Gastrocnemius medialis (tissue), 4 donors: ENCODE data around the gene ITPR1. TPM values are rescaled to one million over a fixed set of nuclear protein-coding genes. Genes with fewer than 3 reads are reported as not detected.

Experiments used
- ATAC-seq, 2 donors: fragments of 150-250 bp; one replicate each; pipeline ENCODE4 v1.9.1; 2016
- DNase-seq, 2 donors: peaks; one replicate each; pipeline ENCODE4 v3.0.0-alpha.2; 2019
- H3K27ac ChIP-seq, 4 donors: fragments of 200-600 bp; sonication (generic); 1 replicate in 1 of 4; 2 replicates in 3 of 4; pipeline ENCODE4 v1.5.1; 2016 to 2018; ENCODE audit warnings: mild to moderate bottlenecking in 2 of 4, moderate library complexity in 1 of 4
- H3K27me3 ChIP-seq, 3 donors: fragments of 200-600 bp; sonication (generic) in 2 of 3; 1 replicate in 1 of 3; 2 replicates in 2 of 3; pipeline versions ENCODE4 v1.5.1 to v1.6.0; 2016 to 2019; ENCODE audit warnings: mild to moderate bottlenecking in 1 of 3, moderate library complexity in 1 of 3
- H3K36me3 ChIP-seq, 2 donors: fragments of 200-600 bp; sonication (generic) in 1 of 2; one replicate each; pipeline ENCODE4 v1.5.1; 2017 to 2018
- H3K4me1 ChIP-seq, 2 donors: fragments of 200-600 bp; sonication (generic) in 1 of 2; one replicate each; pipeline ENCODE4 v1.5.1; 2016 to 2017; ENCODE audit warnings: mild to moderate bottlenecking in 2 of 2
- H3K4me3 ChIP-seq, 4 donors: fragments of 200-600 bp; sonication (generic) in 3 of 4; 1 replicate in 1 of 4; 2 replicates in 3 of 4; pipeline ENCODE4 v1.5.1; 2016 to 2019; ENCODE audit warnings: mild to moderate bottlenecking in 2 of 4
- H3K9me3 ChIP-seq, 3 donors: fragments of 200-600 bp; sonication (generic) in 2 of 3; 1 replicate in 1 of 3; 2 replicates in 2 of 3; pipeline ENCODE4 v1.5.1; 2016 to 2019
- CTCF ChIP-seq, 5 experiments: fragments of 450-650 bp in 3 of 5; fragments of 200-600 bp in 2 of 5; sonication (generic) in 2 of 5; IDR thresholded peaks in 4 of 5; conservative IDR thresholded peaks in 1 of 5; 1 replicate in 4 of 5; 2 replicates in 1 of 5; pipeline ENCODE4 v1.5.1; 2016 to 2019; ENCODE audit warnings: antibody characterized with exemption in 5 of 5, mild to moderate bottlenecking in 3 of 5, moderate library complexity in 3 of 5
- POLR2A ChIP-seq, 2 donors: fragments of 450-650 bp; IDR thresholded peaks; one replicate each; pipeline ENCODE4 v1.6.1; 2017; ENCODE audit warnings: antibody characterized with exemption in 2 of 2, mild to moderate bottlenecking in 2 of 2, moderate library complexity in 2 of 2
- in situ Hi-C, 4 donors: fragments of 200-750 bp; cut with MboI; loops; one replicate each; pipeline versions ENCODE4 v1.15.0 to v1.8.0; 2017; ENCODE audit warnings: low sequenced_read_pairs in 4 of 4
- intact Hi-C: fragments of 100-400 bp; cut with DNase I; formaldehyde crosslinking; loops from one replicate; pipeline ENCODE4 v1.15.1; 2023; ENCODE audit warnings: low total_unique reads
- total RNA-seq, 4 donors: library from RNA; depleted of rRNA; stranded (reverse); fragments of >200 nt; gene quantifications; one replicate each; pipeline versions ENCODE4 v1.1.0 to v1.2.3, GENCODE V29; 2016

The ITPR1 gene
- total RNA-seq, 4 donors from 2014 or later: 5.5 to 21.7 (median 11.3) TPM

- peaks cover 6 to 14% of the 10 kb centered on the region in 2 donors for H3K4me1 ChIP-seq
- ATAC-seq: no peak
- intact Hi-C loops: no loop called here
These were observed 326.6 kb downstream of the ITPR1 start for GRCh38 chr3:4819746-4820145.

GRCh38 chr3:4820296-4821121, 327.4 kb downstream of the ITPR1 start:
- ATAC-seq: no peak
- H3K27ac ChIP-seq: no peak overlapping the region
- intact Hi-C loops (no loop called here), in situ Hi-C loops (loop anchor here in 1 of 4 donors (10.0 kb wide), 1 partner anchor 96 kb away; no protein-coding TSS in a partner anchor)
- H3K36me3 ChIP-seq: peaks cover 0 to 7% of the 10 kb centered on the region in 2 donors
- H3K4me1 ChIP-seq: peaks cover 13 to 22% of the 10 kb centered on the region in 2 donors
- H3K27me3 ChIP-seq: no peaks in the 10 kb centered on the region
- TF ChIP-seq POLR2A (IDR thresholded peaks at IDR 0.05) (no peak), CTCF (IDR thresholded peaks at IDR 0.05 in 4 of 5, conservative IDR thresholded peaks at IDR 0.05 in 1 of 5) (no peak)
- no peak overlapping the region for H3K4me3 ChIP-seq
- H3K9me3 ChIP-seq: no peaks in the 10 kb centered on the region
- no peak for DNase-seq

More at GRCh38 chr3:4819746-4820145, 326.6 kb downstream of the ITPR1 start:
- H3K36me3 ChIP-seq: peaks cover 0 to 7% of the 10 kb centered on the region in 2 donors
- DNase-seq: no peak
- TF ChIP-seq CTCF (IDR thresholded peaks at IDR 0.05 in 4 of 5, conservative IDR thresholded peaks at IDR 0.05 in 1 of 5) (no peak), POLR2A (IDR thresholded peaks at IDR 0.05) (no peak)
- H3K4me3 ChIP-seq: no peak overlapping the region
- in situ Hi-C loops: loop anchor here in 1 of 4 donors (10.0 kb wide), 1 partner anchor 95 kb away; no protein-coding TSS in a partner anchor
- H3K27ac ChIP-seq: no peak overlapping the region
- no peaks in the 10 kb centered on the region for H3K27me3 ChIP-seq
- no peaks in the 10 kb centered on the region for H3K9me3 ChIP-seq

- ATAC-seq (no peak), DNase-seq (no peak)
- Histone ChIP-seq H3K36me3 (peaks cover 0 to 7% of the 10 kb centered on the region in 2 donors), H3K27me3 (no peaks in the 10 kb centered on the region), H3K27ac (no peak overlapping the region), H3K4me1 (peaks cover 22 to 30% of the 10 kb centered on the region in 2 donors), H3K9me3 (no peaks in the 10 kb centered on the region), H3K4me3 (no peak overlapping the region)
- intact Hi-C loops: no loop called here
- in situ Hi-C loops: loop anchor here in 1 of 4 donors (10.0 kb wide), 1 partner anchor 97 kb away; no protein-coding TSS in a partner anchor
- no peak for TF ChIP-seq POLR2A (IDR thresholded peaks at IDR 0.05)
- TF ChIP-seq CTCF (IDR thresholded peaks at IDR 0.05 in 4 of 5, conservative IDR thresholded peaks at IDR 0.05 in 1 of 5): no peak
These were observed 328.2 kb downstream of the ITPR1 start for GRCh38 chr3:4821338-4821737.

GRCh38 chr3:4821975-4822374, 328.8 kb downstream of the ITPR1 start:
- Histone ChIP-seq H3K4me1 (peaks cover 26 to 36% of the 10 kb centered on the region in 2 donors), H3K4me3 (no peak overlapping the region), H3K36me3 (peaks cover 0 to 7% of the 10 kb centered on the region in 2 donors), H3K27ac (no peak overlapping the region), H3K27me3 (no peaks in the 10 kb centered on the region), H3K9me3 (no peaks in the 10 kb centered on the region)
- DNase-seq (no peak), ATAC-seq (no peak)
- intact Hi-C loops (no loop called here), in situ Hi-C loops (loop anchor here in 1 of 4 donors (10.0 kb wide), 1 partner anchor 97 kb away; no protein-coding TSS in a partner anchor)
- TF ChIP-seq POLR2A (IDR thresholded peaks at IDR 0.05): no peak
- no peak for TF ChIP-seq CTCF (IDR thresholded peaks at IDR 0.05 in 4 of 5, conservative IDR thresholded peaks at IDR 0.05 in 1 of 5)
